Measurements from ENCODE around the gene DNA2.

DNA2 gene

DNA sequence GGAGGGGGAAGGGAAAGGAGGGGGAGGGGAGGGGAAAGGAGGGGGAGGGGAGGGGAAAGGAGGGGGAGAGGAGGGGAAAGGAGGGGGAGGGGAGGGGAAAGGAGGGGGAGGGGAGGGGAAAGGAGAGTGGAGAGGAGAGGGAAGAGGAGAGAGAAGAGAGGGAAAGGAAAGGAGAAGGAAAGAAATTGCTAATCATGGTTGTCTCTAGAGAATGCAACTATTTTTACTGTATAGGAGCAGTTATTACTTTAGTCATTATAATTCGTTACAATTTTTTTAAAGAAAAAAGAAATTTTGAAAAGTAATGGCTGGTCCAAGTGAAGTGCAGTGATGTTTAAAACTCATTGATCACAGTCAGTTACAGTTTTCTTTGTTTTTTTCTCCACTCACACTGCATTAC lies 31.1 kb upstream of the DNA2 start:
- H3K4me3 ChIP-seq (ENCODE audit: control insufficient read depth, low read depth, low read length): no peak overlapping the region
- DNase-seq (ENCODE audit: low read depth): no peak
- TF ChIP-seq, protein P1, sequence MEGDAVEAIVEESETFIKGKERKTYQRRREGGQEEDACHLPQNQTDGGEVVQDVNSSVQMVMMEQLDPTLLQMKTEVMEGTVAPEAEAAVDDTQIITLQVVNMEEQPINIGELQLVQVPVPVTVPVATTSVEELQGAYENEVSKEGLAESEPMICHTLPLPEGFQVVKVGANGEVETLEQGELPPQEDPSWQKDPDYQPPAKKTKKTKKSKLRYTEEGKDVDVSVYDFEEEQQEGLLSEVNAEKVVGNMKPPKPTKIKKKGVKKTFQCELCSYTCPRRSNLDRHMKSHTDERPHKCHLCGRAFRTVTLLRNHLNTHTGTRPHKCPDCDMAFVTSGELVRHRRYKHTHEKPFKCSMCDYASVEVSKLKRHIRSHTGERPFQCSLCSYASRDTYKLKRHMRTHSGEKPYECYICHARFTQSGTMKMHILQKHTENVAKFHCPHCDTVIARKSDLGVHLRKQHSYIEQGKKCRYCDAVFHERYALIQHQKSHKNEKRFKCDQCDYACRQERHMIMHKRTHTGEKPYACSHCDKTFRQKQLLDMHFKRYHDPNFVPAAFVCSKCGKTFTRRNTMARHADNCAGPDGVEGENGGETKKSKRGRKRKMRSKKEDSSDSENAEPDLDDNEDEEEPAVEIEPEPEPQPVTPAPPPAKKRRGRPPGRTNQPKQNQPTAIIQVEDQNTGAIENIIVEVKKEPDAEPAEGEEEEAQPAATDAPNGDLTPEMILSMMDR (conservative IDR thresholded peaks at IDR 0.05; ENCODE audit: control insufficient read depth, insufficient read depth, low read depth, low read length): no peak

GRCh38 chr10:68501691-68502090 lies 29.9 kb upstream of the DNA2 start:
- no peak overlapping the region for H3K4me3 ChIP-seq (ENCODE audit: control insufficient read depth, low read depth, low read length)
- no peak for DNase-seq (ENCODE audit: low read depth)
- TF ChIP-seq, protein P1 (conservative IDR thresholded peaks at IDR 0.05; ENCODE audit: control insufficient read depth, insufficient read depth, low read depth, low read length): no peak

- H3K4me3 ChIP-seq (ENCODE audit: control insufficient read depth, low read depth, low read length): no peak overlapping the region
- DNase-seq (ENCODE audit: low read depth): no peak
- TF ChIP-seq, protein P1 (conservative IDR thresholded peaks at IDR 0.05; ENCODE audit: control insufficient read depth, insufficient read depth, low read depth, low read length): no peak
Observed at GRCh38 chr10:68499544-68499943, 27.8 kb upstream of the DNA2 start.

- TF ChIP-seq, protein P1 (conservative IDR thresholded peaks at IDR 0.05; ENCODE audit: control insufficient read depth, insufficient read depth, low read depth, low read length): no peak
- no peak for DNase-seq (ENCODE audit: low read depth)
- no peak overlapping the region for H3K4me3 ChIP-seq (ENCODE audit: control insufficient read depth, low read depth, low read length)
Observed at GRCh38 chr10:68496072-68496471, 24.3 kb upstream of the DNA2 start.

DNA sequence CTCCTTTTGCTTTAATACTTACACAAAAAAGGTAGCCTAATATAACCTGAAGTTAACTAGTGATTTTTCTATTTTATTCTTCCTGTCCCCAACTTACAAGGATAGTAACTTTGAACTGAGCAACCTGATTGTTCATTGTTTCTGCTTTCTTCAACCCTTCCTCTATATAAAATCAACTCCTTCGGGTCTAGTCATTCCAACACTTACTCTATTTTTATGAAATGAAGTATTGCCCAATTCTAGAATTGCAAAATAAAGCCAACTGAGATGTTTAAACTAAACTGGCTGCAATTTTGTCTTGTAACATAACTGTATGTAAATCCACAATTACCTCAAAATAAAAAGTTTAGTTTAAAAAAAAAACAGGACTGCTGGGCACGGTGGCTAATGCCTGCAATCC lies 20.3 kb upstream of the DNA2 start:
- no peak overlapping the region for H3K4me3 ChIP-seq (ENCODE audit: control insufficient read depth, low read depth, low read length)
- peak; percentile 43 for DNase-seq (ENCODE audit: low read depth)
- TF ChIP-seq, protein P1 (conservative IDR thresholded peaks at IDR 0.05; ENCODE audit: control insufficient read depth, insufficient read depth, low read depth, low read length): no peak

- DNase-seq (ENCODE audit: low read depth): no peak
- no peak overlapping the region for H3K4me3 ChIP-seq (ENCODE audit: control insufficient read depth, low read depth, low read length)
- TF ChIP-seq, protein P1 (conservative IDR thresholded peaks at IDR 0.05; ENCODE audit: control insufficient read depth, insufficient read depth, low read depth, low read length): no peak
Observed at GRCh38 chr10:68489919-68490318, 18.1 kb upstream of the DNA2 start.

DNA sequence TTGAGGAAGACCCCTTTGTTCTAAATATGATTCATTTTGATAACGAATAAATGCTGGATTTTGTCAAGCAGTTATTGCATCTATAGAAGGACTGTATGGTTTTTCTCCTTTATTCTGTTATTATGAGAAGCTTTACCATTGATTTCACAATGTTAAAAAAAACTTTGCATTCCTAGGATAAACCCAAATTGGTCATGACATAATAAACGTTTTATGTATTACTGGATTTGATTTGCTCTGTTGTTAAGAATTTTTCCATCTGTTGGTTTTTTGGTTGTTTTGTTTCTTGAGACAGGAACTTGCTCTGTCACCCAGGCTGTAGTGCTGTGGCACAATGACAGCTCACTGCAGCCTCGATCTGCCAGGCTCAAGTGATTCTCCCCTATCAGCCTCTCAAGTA lies 2.2 kb upstream of the DNA2 start:
- no peak for DNase-seq (ENCODE audit: low read depth)
- TF ChIP-seq, protein P1 (conservative IDR thresholded peaks at IDR 0.05; ENCODE audit: control insufficient read depth, insufficient read depth, low read depth, low read length): no peak
- H3K4me3 ChIP-seq (ENCODE audit: control insufficient read depth, low read depth, low read length): no peak overlapping the region
